OCI-LY1 (cell line): Measurements from ENCODE around the gene VMP1.

ENCODE experiments used
- H2AFZ ChIP-seq: fragments of 200-600 bp; sonication (generic), shearing (Covaris generic); 2 replicates; pipeline ENCODE4 v1.6.0; 2014; ENCODE audit warnings: antibody characterized with exemption, mild to moderate bottlenecking, low read length
- H3F3A ChIP-seq: fragments of 200-600 bp; sonication (generic), shearing (Covaris generic); 2 replicates; pipeline ENCODE4 v1.6.0; 2014; ENCODE audit warnings: mild to moderate bottlenecking, antibody characterized with exemption, low read length, moderate library complexity; ENCODE audit not compliant: insufficient read depth
- H3K27ac ChIP-seq: fragments of 200-600 bp; sonication (generic); 2 replicates; pipeline ENCODE4 v1.5.1; 2014; ENCODE audit warnings: low read length, mixed run types, mild to moderate bottlenecking, low read depth; ENCODE audit not compliant: poor library complexity, severe bottlenecking
- H3K27me3 ChIP-seq: fragments of 200-600 bp; sonication (generic); 2 replicates; pipeline ENCODE4 v1.6.0; 2014; ENCODE audit warnings: antibody characterized with exemption, mild to moderate bottlenecking, low read length, moderate library complexity; ENCODE audit not compliant: insufficient read depth
- H3K36me3 ChIP-seq: fragments of 200-600 bp; sonication (generic); 2 replicates; pipeline ENCODE4 v1.6.1; 2014; ENCODE audit warnings: mild to moderate bottlenecking, antibody characterized with exemption, low read length, moderate library complexity, mixed read lengths; ENCODE audit not compliant: insufficient read depth
- H3K4me1 ChIP-seq: fragments of 200-600 bp; sonication (generic); 2 replicates; pipeline ENCODE4 v1.5.1; 2014; ENCODE audit warnings: mild to moderate bottlenecking, low read length, moderate library complexity; ENCODE audit not compliant: insufficient read depth, severe bottlenecking
- H3K4me2 ChIP-seq: fragments of 200-600 bp; sonication (generic), shearing (Covaris generic); 2 replicates; pipeline ENCODE4 v1.6.1; 2014; ENCODE audit warnings: low read length
- H3K4me3 ChIP-seq: fragments of 200-600 bp; sonication (generic); 2 replicates; pipeline ENCODE4 v1.5.1; 2014; ENCODE audit warnings: low read length, low read depth, mild to moderate bottlenecking, mixed read lengths; ENCODE audit not compliant: poor library complexity, severe bottlenecking
- H3K79me2 ChIP-seq: fragments of 200-600 bp; shearing (Covaris generic); 2 replicates; pipeline ENCODE4 v1.6.1; 2016; ENCODE audit warnings: mixed run types, low read length, mixed read lengths; ENCODE audit not compliant: insufficient read depth
- H3K9ac ChIP-seq: fragments of 200-600 bp; sonication (generic), shearing (Covaris generic); 2 replicates; pipeline ENCODE4 v1.6.1; 2014; ENCODE audit warnings: mild to moderate bottlenecking, low read length, mixed read lengths
- H3K9me2 ChIP-seq: fragments of 200-600 bp; sonication (generic), shearing (Covaris generic); 2 replicates; pipeline ENCODE4 v1.6.1; 2014; ENCODE audit warnings: low read depth, mild to moderate bottlenecking, low read length, mixed read lengths
- H3K9me3 ChIP-seq: fragments of 200-600 bp; shearing (Covaris generic); 2 replicates; pipeline ENCODE4 v1.6.1; 2014; ENCODE audit warnings: low read length, mixed read lengths
- H4K20me1 ChIP-seq: fragments of 200-600 bp; sonication (generic), shearing (Covaris generic); 2 replicates; pipeline ENCODE4 v1.6.0; 2016; ENCODE audit warnings: mild to moderate bottlenecking, low read length; ENCODE audit not compliant: insufficient read depth
- CTCF ChIP-seq: fragments of 200-600 bp; sonication (generic), shearing (Covaris generic); IDR thresholded peaks from 2 replicates; pipeline ENCODE4 v1.5.1; 2017; ENCODE audit warnings: mild to moderate bottlenecking, antibody characterized with exemption, low read length, moderate library complexity, mixed read lengths
- EZH2 ChIP-seq: fragments of 200-600 bp; sonication (generic), shearing (Covaris generic); IDR thresholded peaks from 2 replicates; pipeline ENCODE4 v1.8.0; 2017; ENCODE audit warnings: borderline replicate concordance, mixed run types, mild to moderate bottlenecking, antibody characterized with exemption, low read length, moderate library complexity, mixed read lengths

Gene VMP1

GRCh38 chr17:59767176-59767575, 59.7 kb downstream of the VMP1 start:
- H3F3A ChIP-seq = no peaks in the 10 kb centered on the region

GRCh38 chr17:59769887-59770286, 62.4 kb downstream of the VMP1 start:
- no peak overlapping the region for H3K9ac ChIP-seq
- H3K27ac ChIP-seq = no peak overlapping the region
- H3K27me3 ChIP-seq = no peaks in the 10 kb centered on the region
- peaks cover 23% of the 10 kb centered on the region for H3K36me3 ChIP-seq
- H2AFZ ChIP-seq = no peak overlapping the region
- no peaks in the 10 kb centered on the region for H3K79me2 ChIP-seq
- no peaks in the 10 kb centered on the region for H3K9me3 ChIP-seq
- no peaks in the 10 kb centered on the region for H3F3A ChIP-seq
- TF ChIP-seq EZH2 (no peak), CTCF (no peak)
- no peak overlapping the region for H3K4me3 ChIP-seq
- H3K4me2 ChIP-seq = no peak overlapping the region
- no peaks in the 10 kb centered on the region for H3K4me1 ChIP-seq
- no peaks in the 10 kb centered on the region for H3K9me2 ChIP-seq
- no peaks in the 10 kb centered on the region for H4K20me1 ChIP-seq

More at GRCh38 chr17:59767176-59767575, 59.7 kb downstream of the VMP1 start:
- no peak overlapping the region for H2AFZ ChIP-seq
- H3K9me3 ChIP-seq = no peaks in the 10 kb centered on the region
- H3K4me1 ChIP-seq = peaks cover 9% of the 10 kb centered on the region
- no peaks in the 10 kb centered on the region for H3K9me2 ChIP-seq
- H3K4me2 ChIP-seq = no peak overlapping the region
- TF ChIP-seq CTCF = no peak
- TF ChIP-seq EZH2 = no peak
- H3K4me3 ChIP-seq = no peak overlapping the region
- H3K27ac ChIP-seq = no peak overlapping the region
- H3K9ac ChIP-seq = no peak overlapping the region
- H4K20me1 ChIP-seq = no peaks in the 10 kb centered on the region
- peaks cover 10% of the 10 kb centered on the region for H3K36me3 ChIP-seq
- H3K27me3 ChIP-seq = no peaks in the 10 kb centered on the region
- no peaks in the 10 kb centered on the region for H3K79me2 ChIP-seq

GRCh38 chr17:59771093-59771492, 63.6 kb downstream of the VMP1 start:
- Histone ChIP-seq H3K27me3 (no peaks in the 10 kb centered on the region), H3K9me2 (no peaks in the 10 kb centered on the region), H3K4me1 (no peaks in the 10 kb centered on the region), H3K27ac (no peak overlapping the region), H3K79me2 (no peaks in the 10 kb centered on the region), H2AFZ (no peak overlapping the region), H3K9ac (no peak overlapping the region), H3K36me3 (peaks cover 29% of the 10 kb centered on the region), H3K9me3 (no peaks in the 10 kb centered on the region), H4K20me1 (no peaks in the 10 kb centered on the region), H3F3A (no peaks in the 10 kb centered on the region), H3K4me2 (no peak overlapping the region), H3K4me3 (no peak overlapping the region)
- TF ChIP-seq EZH2 (no peak), CTCF (no peak)
